Activated naive CD8-positive, alpha-beta T cell treated with anti-CD3 and anti-CD28 coated beads for 36 hours (primary cell): Measurements from ENCODE around the gene FASN. TPM values are rescaled to one million over a fixed set of nuclear protein-coding genes. Genes with fewer than 3 reads are reported as not detected.

ENCODE experiments used
- DNase-seq: peaks from one replicate; pipeline ENCODE4 v3.0.0; 2021
- H3K27ac Mint-ChIP-seq: one replicate; pipeline ENCODE4 v1.8.0; 2022; ENCODE audit warnings: mild to moderate bottlenecking, moderate library complexity, mixed read lengths
- H3K27me3 Mint-ChIP-seq: one replicate; pipeline ENCODE4 v1.8.0; 2022; ENCODE audit warnings: mild to moderate bottlenecking, mixed read lengths
- H3K36me3 Mint-ChIP-seq: one replicate; pipeline ENCODE4 v1.8.0; 2021; ENCODE audit warnings: mild to moderate bottlenecking, mixed read lengths
- H3K4me1 Mint-ChIP-seq: one replicate; pipeline ENCODE4 v1.8.0; 2021; ENCODE audit warnings: mixed read lengths
- H3K4me3 Mint-ChIP-seq: one replicate; pipeline ENCODE4 v1.8.0; 2022; ENCODE audit warnings: mild to moderate bottlenecking, moderate library complexity, mixed read lengths
- H3K9me3 Mint-ChIP-seq: one replicate; pipeline ENCODE4 v1.8.0; 2022; ENCODE audit warnings: mixed read lengths
- total RNA-seq, 2 experiments: library from RNA; stranded (reverse); gene quantifications; one replicate each; pipeline ENCODE4 v1.2.3, GENCODE V29; 2021

Gene FASN
- total RNA-seq, 2 experiments from 2014 or later: 282 to 287 TPM

GRCh38 chr17:82121660-82122629 is 23.9 kb upstream of the FASN start:
- H3K4me1 Mint-ChIP-seq: peaks cover 57% of the 10 kb centered on the region
- H3K27ac Mint-ChIP-seq: peak overlapping the region; percentile 83
- H3K4me3 Mint-ChIP-seq: peak overlapping the region; percentile 64
- H3K9me3 Mint-ChIP-seq: no peaks in the 10 kb centered on the region
- H3K36me3 Mint-ChIP-seq: peaks cover 19% of the 10 kb centered on the region
- DNase-seq: no peak
- no peaks in the 10 kb centered on the region for H3K27me3 Mint-ChIP-seq

GRCh38 chr17:82121246-82121645 is 23.2 kb upstream of the FASN start:
- Mint-ChIP-seq H3K9me3 (no peaks in the 10 kb centered on the region), H3K36me3 (peaks cover 19% of the 10 kb centered on the region), H3K4me3 (no peak overlapping the region), H3K4me1 (peaks cover 50% of the 10 kb centered on the region), H3K27me3 (no peaks in the 10 kb centered on the region), H3K27ac (peak overlapping the region; percentile 83)
- no peak for DNase-seq

GRCh38 chr17:82120148-82120547 is 22.1 kb upstream of the FASN start:
- Mint-ChIP-seq H3K27me3 (no peaks in the 10 kb centered on the region), H3K4me3 (peak overlapping the region; percentile 14), H3K27ac (peak overlapping the region; percentile 75), H3K36me3 (peaks cover 14% of the 10 kb centered on the region), H3K9me3 (no peaks in the 10 kb centered on the region), H3K4me1 (peaks cover 43% of the 10 kb centered on the region)
- DNase-seq: no peak

- no peaks in the 10 kb centered on the region for H3K27me3 Mint-ChIP-seq
- peaks cover 7% of the 10 kb centered on the region for H3K36me3 Mint-ChIP-seq
- H3K27ac Mint-ChIP-seq: no peak overlapping the region
Measured at GRCh38 chr17:82118815-82119380, 20.9 kb upstream of the FASN start.

GRCh38 chr17:82118168-82118814 is 20.3 kb upstream of the FASN start:
- H3K9me3 Mint-ChIP-seq: no peaks in the 10 kb centered on the region
- DNase-seq: no peak
- H3K27me3 Mint-ChIP-seq: no peaks in the 10 kb centered on the region
- no peak overlapping the region for H3K4me3 Mint-ChIP-seq
- peaks cover 4% of the 10 kb centered on the region for H3K36me3 Mint-ChIP-seq
- no peak overlapping the region for H3K27ac Mint-ChIP-seq
- peaks cover 29% of the 10 kb centered on the region for H3K4me1 Mint-ChIP-seq

More at GRCh38 chr17:82118815-82119380, 20.9 kb upstream of the FASN start:
- Mint-ChIP-seq H3K4me1 (peaks cover 34% of the 10 kb centered on the region), H3K9me3 (no peaks in the 10 kb centered on the region), H3K4me3 (no peak overlapping the region)
- DNase-seq: no peak

GRCh38 chr17:82117139-82118090 is 19.4 kb upstream of the FASN start:
- H3K9me3 Mint-ChIP-seq: no peaks in the 10 kb centered on the region
- no peaks in the 10 kb centered on the region for H3K27me3 Mint-ChIP-seq

GRCh38 chr17:82116246-82116645 is 18.2 kb upstream of the FASN start:
- no peak for DNase-seq
- Mint-ChIP-seq H3K27ac (no peak overlapping the region), H3K27me3 (no peaks in the 10 kb centered on the region), H3K4me1 (peaks cover 15% of the 10 kb centered on the region), H3K9me3 (no peaks in the 10 kb centered on the region), H3K4me3 (no peak overlapping the region), H3K36me3 (no peaks in the 10 kb centered on the region)

More at GRCh38 chr17:82117139-82118090, 19.4 kb upstream of the FASN start:
- H3K36me3 Mint-ChIP-seq: no peaks in the 10 kb centered on the region
- H3K4me1 Mint-ChIP-seq: peaks cover 23% of the 10 kb centered on the region
- H3K27ac Mint-ChIP-seq: no peak overlapping the region
- no peak for DNase-seq
- H3K4me3 Mint-ChIP-seq: no peak overlapping the region

GRCh38 chr17:82114872-82115271 is 16.8 kb upstream of the FASN start:
- H3K27ac Mint-ChIP-seq: no peak overlapping the region
- no peaks in the 10 kb centered on the region for H3K36me3 Mint-ChIP-seq
- peaks cover 19% of the 10 kb centered on the region for H3K4me1 Mint-ChIP-seq
- no peaks in the 10 kb centered on the region for H3K27me3 Mint-ChIP-seq
- DNase-seq: no peak
- no peaks in the 10 kb centered on the region for H3K9me3 Mint-ChIP-seq
- no peak overlapping the region for H3K4me3 Mint-ChIP-seq

GRCh38 chr17:82114447-82114846 is 16.4 kb upstream of the FASN start:
- peaks cover 15% of the 10 kb centered on the region for H3K4me1 Mint-ChIP-seq
- no peaks in the 10 kb centered on the region for H3K9me3 Mint-ChIP-seq
- H3K4me3 Mint-ChIP-seq: no peak overlapping the region
- no peaks in the 10 kb centered on the region for H3K27me3 Mint-ChIP-seq
- H3K36me3 Mint-ChIP-seq: no peaks in the 10 kb centered on the region
- DNase-seq: no peak
- no peak overlapping the region for H3K27ac Mint-ChIP-seq

- no peak overlapping the region for H3K27ac Mint-ChIP-seq
- H3K27me3 Mint-ChIP-seq: no peaks in the 10 kb centered on the region
- H3K9me3 Mint-ChIP-seq: no peaks in the 10 kb centered on the region
- peaks cover 12% of the 10 kb centered on the region for H3K4me1 Mint-ChIP-seq
- no peak for DNase-seq
- no peaks in the 10 kb centered on the region for H3K36me3 Mint-ChIP-seq
- no peak overlapping the region for H3K4me3 Mint-ChIP-seq
Measured at GRCh38 chr17:82113941-82114340, 15.9 kb upstream of the FASN start.

GRCh38 chr17:82113422-82113821 is 15.4 kb upstream of the FASN start:
- Mint-ChIP-seq H3K4me3 (no peak overlapping the region), H3K27me3 (no peaks in the 10 kb centered on the region), H3K27ac (no peak overlapping the region), H3K4me1 (peaks cover 9% of the 10 kb centered on the region), H3K36me3 (no peaks in the 10 kb centered on the region), H3K9me3 (no peaks in the 10 kb centered on the region)
- DNase-seq: no peak

GRCh38 chr17:82112914-82113311 is 14.9 kb upstream of the FASN start:
- no peaks in the 10 kb centered on the region for H3K36me3 Mint-ChIP-seq
- DNase-seq: no peak
- H3K9me3 Mint-ChIP-seq: no peaks in the 10 kb centered on the region
- no peaks in the 10 kb centered on the region for H3K27me3 Mint-ChIP-seq
- H3K4me3 Mint-ChIP-seq: no peak overlapping the region
- H3K4me1 Mint-ChIP-seq: peaks cover 9% of the 10 kb centered on the region
- H3K27ac Mint-ChIP-seq: no peak overlapping the region

GRCh38 chr17:82112181-82112913 is 14.3 kb upstream of the FASN start:
- Mint-ChIP-seq H3K36me3 (no peaks in the 10 kb centered on the region), H3K27ac (no peak overlapping the region), H3K4me3 (no peak overlapping the region), H3K27me3 (no peaks in the 10 kb centered on the region), H3K9me3 (no peaks in the 10 kb centered on the region), H3K4me1 (peaks cover 12% of the 10 kb centered on the region)
- DNase-seq: no peak

- Mint-ChIP-seq H3K4me1 (peaks cover 23% of the 10 kb centered on the region), H3K36me3 (no peaks in the 10 kb centered on the region), H3K9me3 (no peaks in the 10 kb centered on the region), H3K4me3 (no peak overlapping the region), H3K27ac (peak overlapping the region; percentile 36), H3K27me3 (no peaks in the 10 kb centered on the region)
- no peak for DNase-seq
Measured at GRCh38 chr17:82110298-82110697, 12.3 kb upstream of the FASN start.
